Neural cell (in vitro differentiated cells): ENCODE data around the gene MED1.

Source experiments
- CTCF ChIP-seq: fragments of 450-650 bp; IDR thresholded peaks from 2 replicates; pipeline ENCODE4 v1.5.1; 2014; ENCODE audit warnings: antibody characterized with exemption, mild to moderate bottlenecking, moderate library complexity; ENCODE audit not compliant: poor library complexity, severe bottlenecking
- EZH2 ChIP-seq: fragments of 200-600, 300-800 bp; shearing (Covaris generic), sonication (generic); IDR thresholded peaks from 2 replicates; pipeline ENCODE4 v1.6.1; 2014; ENCODE audit warnings: antibody characterized with exemption, low read length, borderline replicate concordance, mild to moderate bottlenecking; ENCODE audit not compliant: insufficient read depth, poor library complexity, severe bottlenecking
- SMC3 ChIP-seq: fragments of 450-650 bp; conservative IDR thresholded peaks from 2 replicates; pipeline ENCODE4 v1.6.1; 2014; ENCODE audit warnings: antibody characterized with exemption, mild to moderate bottlenecking, moderate library complexity; ENCODE audit not compliant: poor library complexity

GRCh38 chr17:39393736-39394135 is 57.3 kb downstream of the MED1 start:
- TF ChIP-seq CTCF (no peak), EZH2 (no peak), SMC3 (no peak)
